Neutrophil (primary cell): ENCODE measurements around the gene RIMKLB.
A peak's percentile ranks its signal among the peaks of the same experiment; 100 is the strongest.

Experiments
- H3K27ac ChIP-seq: fragments of 200-600 bp; sonication (generic); 2 replicates; pipeline ENCODE4 v1.5.1; 2016; ENCODE audit warnings: mild to moderate bottlenecking, moderate library complexity
- H3K27me3 ChIP-seq: fragments of 200-600 bp; sonication (generic); 2 replicates; pipeline ENCODE4 v1.6.0; 2016; ENCODE audit warnings: mild to moderate bottlenecking
- H3K36me3 ChIP-seq: fragments of 200-600 bp; sonication (generic); 2 replicates; pipeline ENCODE4 v1.5.1; 2017
- H3K4me1 ChIP-seq, 2 experiments: fragments of 200-600 bp in 1 of 2; sonication (generic) in 1 of 2; 1 replicate in 1 of 2; 2 replicates in 1 of 2; pipeline versions ENCODE4 v1.5.1 to v1.6.1; 2013 to 2016; ENCODE audit warnings: low read depth in 1 of 2, low read length in 1 of 2, mild to moderate bottlenecking in 1 of 2, moderate library complexity in 1 of 2; ENCODE audit not compliant: control insufficient read depth in 1 of 2, insufficient read depth in 1 of 2
- H3K4me3 ChIP-seq, 2 experiments: fragments of 200-600 bp in 1 of 2; sonication (generic) in 1 of 2; 1 replicate in 1 of 2; 2 replicates in 1 of 2; pipeline ENCODE4 v1.5.1; 2013 to 2016; ENCODE audit warnings: low read depth in 1 of 2, low read length in 1 of 2, mild to moderate bottlenecking in 1 of 2, moderate library complexity in 1 of 2
- H3K9me3 ChIP-seq: fragments of 200-600 bp; sonication (generic); 2 replicates; pipeline ENCODE4 v1.5.1; 2016
- CTCF ChIP-seq: fragments of 200-600 bp; sonication (generic); IDR thresholded peaks from 2 replicates; pipeline ENCODE4 v1.5.1; 2016; ENCODE audit warnings: antibody characterized with exemption

RIMKLB gene

GRCh38 chr12:8698879-8699278 lies 1.1 kb downstream of the RIMKLB start:
- Histone ChIP-seq H3K36me3 (no peaks in the 10 kb centered on the region), H3K4me3 (peak overlapping the region; percentile 77 to 95), H3K27me3 (peaks cover 43% of the 10 kb centered on the region), H3K4me1 (peaks cover 11 to 12% of the 10 kb centered on the region in 2 experiments), H3K27ac (no peak overlapping the region), H3K9me3 (no peaks in the 10 kb centered on the region)
- no peak for TF ChIP-seq CTCF

GRCh38 chr12:8699714-8700113 lies 1.9 kb downstream of the RIMKLB start:
- H3K9me3 ChIP-seq = no peaks in the 10 kb centered on the region
- no peaks in the 10 kb centered on the region for H3K36me3 ChIP-seq
- peaks cover 43% of the 10 kb centered on the region for H3K27me3 ChIP-seq
- H3K27ac ChIP-seq = no peak overlapping the region
- no peak overlapping the region for H3K4me3 ChIP-seq
- peaks cover 11 to 12% of the 10 kb centered on the region in 2 experiments for H3K4me1 ChIP-seq
- TF ChIP-seq CTCF = no peak

- Histone ChIP-seq H3K36me3 (no peaks in the 10 kb centered on the region), H3K4me3 (no peak overlapping the region), H3K9me3 (no peaks in the 10 kb centered on the region), H3K27ac (no peak overlapping the region), H3K27me3 (peaks cover 29% of the 10 kb centered on the region), H3K4me1 (peaks cover 11 to 12% of the 10 kb centered on the region in 2 experiments)
- TF ChIP-seq CTCF = no peak
These were observed 3.4 kb downstream of the RIMKLB start for GRCh38 chr12:8701046-8701660.

GRCh38 chr12:8702159-8702558 lies 4.4 kb downstream of the RIMKLB start:
- Histone ChIP-seq H3K4me3 (no peak overlapping the region), H3K27ac (no peak overlapping the region), H3K27me3 (peaks cover 19% of the 10 kb centered on the region), H3K9me3 (no peaks in the 10 kb centered on the region), H3K4me1 (peaks cover 10 to 11% of the 10 kb centered on the region in 2 experiments), H3K36me3 (no peaks in the 10 kb centered on the region)
- TF ChIP-seq CTCF = no peak

- H3K27ac ChIP-seq = no peak overlapping the region
- H3K4me1 ChIP-seq = peaks cover 12 to 13% of the 10 kb centered on the region in 2 experiments
- no peak for TF ChIP-seq CTCF
- H3K9me3 ChIP-seq = no peaks in the 10 kb centered on the region
- no peaks in the 10 kb centered on the region for H3K36me3 ChIP-seq
- H3K27me3 ChIP-seq = no peaks in the 10 kb centered on the region
- H3K4me3 ChIP-seq = peak overlapping the region; percentile 26 to 42
These were observed 11.5 kb downstream of the RIMKLB start for GRCh38 chr12:8709124-8709830.
